GM23338 (cell line): ENCODE data around the gene TSC22D1.

Experiments used
- CREB1 ChIP-seq: fragments of 250-450 bp; sonication (Bioruptor Pico); IDR thresholded peaks from 2 replicates; pipeline ENCODE4 v1.5.0; 2020; ENCODE audit warnings: low read depth, mild to moderate bottlenecking, moderate library complexity
- ETS1 ChIP-seq: IDR thresholded peaks from 2 replicates; pipeline ENCODE4 v1.6.1; 2016; ENCODE audit warnings: antibody characterized with exemption
- EZH2 ChIP-seq: fragments of 200-600 bp; sonication (generic); IDR thresholded peaks from one replicate; pipeline ENCODE4 v1.8.0; 2017; ENCODE audit warnings: antibody characterized with exemption, mild to moderate bottlenecking, low read depth; ENCODE audit not compliant: unreplicated experiment
- EZH2phosphoT487 ChIP-seq: fragments of 200-600 bp; sonication (generic); IDR thresholded peaks from one replicate; pipeline ENCODE4 v1.8.1; 2018; ENCODE audit warnings: antibody characterized with exemption; ENCODE audit not compliant: unreplicated experiment
- JUNB ChIP-seq: IDR thresholded peaks from one replicate; pipeline ENCODE4 v1.6.1; 2016; ENCODE audit warnings: antibody characterized with exemption; ENCODE audit not compliant: unreplicated experiment
- NANOG ChIP-seq: IDR thresholded peaks from 2 replicates; pipeline ENCODE4 v1.6.1; 2016; ENCODE audit warnings: antibody characterized with exemption, borderline replicate concordance
- POLR2AphosphoS5 ChIP-seq: IDR thresholded peaks from 2 replicates; pipeline ENCODE4 v1.6.1; 2016; ENCODE audit warnings: antibody characterized with exemption, low read depth
- STAT1 ChIP-seq: IDR thresholded peaks from one replicate; pipeline ENCODE4 v1.6.1; 2016; ENCODE audit warnings: antibody characterized with exemption; ENCODE audit not compliant: unreplicated experiment
- ZNF462 ChIP-seq: fragments of 250-450 bp; sonication (Bioruptor Pico); IDR thresholded peaks from 2 replicates; pipeline ENCODE4 v1.5.0; 2020; ENCODE audit warnings: mild to moderate bottlenecking, moderate library complexity
- TF ChIP-seq, protein P1 (sequence below), 2 experiments: fragments of 200-600 bp in 1 of 2; sonication (generic) in 1 of 2; conservative IDR thresholded peaks; 2 replicates each; pipeline versions ENCODE4 v1.5.1 to v1.6.1; 2016 to 2017; ENCODE audit warnings: antibody characterized with exemption in 2 of 2, low read depth in 2 of 2, mild to moderate bottlenecking in 2 of 2, moderate library complexity in 1 of 2
- TF ChIP-seq, protein P2 (sequence below): IDR thresholded peaks from one replicate; pipeline ENCODE4 v1.6.1; 2018; ENCODE audit warnings: antibody characterized with exemption; ENCODE audit not compliant: unreplicated experiment

DNA sequence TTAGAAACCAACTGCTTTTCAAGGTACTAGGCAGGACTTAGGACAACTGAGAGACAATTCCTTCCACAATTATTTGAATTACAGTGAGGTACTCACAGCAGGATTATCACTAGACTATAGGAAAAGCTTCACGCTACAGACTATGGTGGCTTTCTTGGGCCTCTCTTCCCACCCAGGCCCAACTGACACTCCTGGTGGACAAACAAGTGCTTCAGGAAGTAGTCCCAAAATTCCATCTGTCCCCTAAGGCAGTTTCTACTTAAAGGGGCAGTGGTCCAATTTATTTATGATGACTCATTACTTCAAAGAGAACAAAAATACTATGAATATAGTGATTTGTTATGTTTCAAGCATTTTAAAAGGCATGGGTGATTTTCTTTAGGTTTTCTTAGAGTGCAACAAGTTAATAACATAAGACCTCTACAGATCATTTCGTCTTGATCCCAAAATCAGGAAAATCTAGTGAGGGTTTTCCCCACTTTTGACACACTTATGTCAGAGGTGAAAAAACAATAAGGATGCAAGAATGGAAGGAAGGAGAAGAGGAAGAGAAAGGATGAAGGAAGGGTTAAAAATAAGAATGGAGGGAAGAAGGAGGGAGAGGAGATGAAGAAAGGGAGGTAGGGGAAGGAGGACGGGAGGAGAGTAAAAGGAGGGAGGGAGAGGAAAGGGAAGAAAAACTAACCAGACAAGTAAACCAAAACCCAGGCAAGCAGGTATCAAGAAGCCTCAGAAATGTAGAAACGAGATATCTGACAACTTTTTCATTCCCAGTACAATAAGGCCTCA lies 101.8 kb downstream of the TSC22D1 start:
- TF ChIP-seq, protein P1, sequence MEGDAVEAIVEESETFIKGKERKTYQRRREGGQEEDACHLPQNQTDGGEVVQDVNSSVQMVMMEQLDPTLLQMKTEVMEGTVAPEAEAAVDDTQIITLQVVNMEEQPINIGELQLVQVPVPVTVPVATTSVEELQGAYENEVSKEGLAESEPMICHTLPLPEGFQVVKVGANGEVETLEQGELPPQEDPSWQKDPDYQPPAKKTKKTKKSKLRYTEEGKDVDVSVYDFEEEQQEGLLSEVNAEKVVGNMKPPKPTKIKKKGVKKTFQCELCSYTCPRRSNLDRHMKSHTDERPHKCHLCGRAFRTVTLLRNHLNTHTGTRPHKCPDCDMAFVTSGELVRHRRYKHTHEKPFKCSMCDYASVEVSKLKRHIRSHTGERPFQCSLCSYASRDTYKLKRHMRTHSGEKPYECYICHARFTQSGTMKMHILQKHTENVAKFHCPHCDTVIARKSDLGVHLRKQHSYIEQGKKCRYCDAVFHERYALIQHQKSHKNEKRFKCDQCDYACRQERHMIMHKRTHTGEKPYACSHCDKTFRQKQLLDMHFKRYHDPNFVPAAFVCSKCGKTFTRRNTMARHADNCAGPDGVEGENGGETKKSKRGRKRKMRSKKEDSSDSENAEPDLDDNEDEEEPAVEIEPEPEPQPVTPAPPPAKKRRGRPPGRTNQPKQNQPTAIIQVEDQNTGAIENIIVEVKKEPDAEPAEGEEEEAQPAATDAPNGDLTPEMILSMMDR (conservative IDR thresholded peaks at IDR 0.05; ENCODE audit: low read depth in 2 of 2) = no peak
- no peak for TF ChIP-seq EZH2phosphoT487
- no peak for TF ChIP-seq CREB1
- no peak for TF ChIP-seq EZH2
- TF ChIP-seq, protein P2, sequence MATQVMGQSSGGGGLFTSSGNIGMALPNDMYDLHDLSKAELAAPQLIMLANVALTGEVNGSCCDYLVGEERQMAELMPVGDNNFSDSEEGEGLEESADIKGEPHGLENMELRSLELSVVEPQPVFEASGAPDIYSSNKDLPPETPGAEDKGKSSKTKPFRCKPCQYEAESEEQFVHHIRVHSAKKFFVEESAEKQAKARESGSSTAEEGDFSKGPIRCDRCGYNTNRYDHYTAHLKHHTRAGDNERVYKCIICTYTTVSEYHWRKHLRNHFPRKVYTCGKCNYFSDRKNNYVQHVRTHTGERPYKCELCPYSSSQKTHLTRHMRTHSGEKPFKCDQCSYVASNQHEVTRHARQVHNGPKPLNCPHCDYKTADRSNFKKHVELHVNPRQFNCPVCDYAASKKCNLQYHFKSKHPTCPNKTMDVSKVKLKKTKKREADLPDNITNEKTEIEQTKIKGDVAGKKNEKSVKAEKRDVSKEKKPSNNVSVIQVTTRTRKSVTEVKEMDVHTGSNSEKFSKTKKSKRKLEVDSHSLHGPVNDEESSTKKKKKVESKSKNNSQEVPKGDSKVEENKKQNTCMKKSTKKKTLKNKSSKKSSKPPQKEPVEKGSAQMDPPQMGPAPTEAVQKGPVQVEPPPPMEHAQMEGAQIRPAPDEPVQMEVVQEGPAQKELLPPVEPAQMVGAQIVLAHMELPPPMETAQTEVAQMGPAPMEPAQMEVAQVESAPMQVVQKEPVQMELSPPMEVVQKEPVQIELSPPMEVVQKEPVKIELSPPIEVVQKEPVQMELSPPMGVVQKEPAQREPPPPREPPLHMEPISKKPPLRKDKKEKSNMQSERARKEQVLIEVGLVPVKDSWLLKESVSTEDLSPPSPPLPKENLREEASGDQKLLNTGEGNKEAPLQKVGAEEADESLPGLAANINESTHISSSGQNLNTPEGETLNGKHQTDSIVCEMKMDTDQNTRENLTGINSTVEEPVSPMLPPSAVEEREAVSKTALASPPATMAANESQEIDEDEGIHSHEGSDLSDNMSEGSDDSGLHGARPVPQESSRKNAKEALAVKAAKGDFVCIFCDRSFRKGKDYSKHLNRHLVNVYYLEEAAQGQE = no peak
- TF ChIP-seq POLR2AphosphoS5 = no peak
- no peak for TF ChIP-seq ETS1
- TF ChIP-seq NANOG = no peak
- no peak for TF ChIP-seq STAT1
- no peak for TF ChIP-seq JUNB
- 0 out of 2 replicates have a peak, but pooled peaks have one; percentile 20 for TF ChIP-seq ZNF462 (CRISPR knock-in tag)
